ENCODE data around the gene MAVS. TPM values are rescaled to one million over a fixed set of nuclear protein-coding genes. Genes with fewer than 3 reads are reported as not detected.

Gene MAVS
- total RNA-seq, 4 donors from 2014 or later = 14.9 to 31.3 (median 17.2) TPM

DNA sequence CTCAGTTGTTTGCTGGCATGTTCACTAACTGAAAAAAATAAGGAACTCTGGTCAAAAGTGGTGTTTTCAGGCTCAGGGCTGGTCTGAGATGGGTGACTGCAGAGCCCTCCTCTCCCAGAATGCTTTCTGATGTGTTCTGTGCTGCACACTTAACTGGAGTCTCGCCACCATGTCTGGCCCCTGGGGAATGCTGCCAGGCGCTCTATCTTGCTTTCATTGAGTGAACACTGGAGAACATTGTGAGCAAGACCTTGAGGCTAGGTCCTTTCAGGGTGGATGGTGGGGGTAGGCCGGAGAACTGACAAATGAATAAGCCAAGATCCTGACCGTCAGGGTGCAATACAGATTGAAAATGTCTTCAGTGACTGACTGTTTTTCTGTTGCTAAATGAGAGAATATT is 62.0 kb downstream of the MAVS start:
- no peak for TF ChIP-seq POLR2A (IDR thresholded peaks at IDR 0.05)
- TF ChIP-seq, protein P1, sequence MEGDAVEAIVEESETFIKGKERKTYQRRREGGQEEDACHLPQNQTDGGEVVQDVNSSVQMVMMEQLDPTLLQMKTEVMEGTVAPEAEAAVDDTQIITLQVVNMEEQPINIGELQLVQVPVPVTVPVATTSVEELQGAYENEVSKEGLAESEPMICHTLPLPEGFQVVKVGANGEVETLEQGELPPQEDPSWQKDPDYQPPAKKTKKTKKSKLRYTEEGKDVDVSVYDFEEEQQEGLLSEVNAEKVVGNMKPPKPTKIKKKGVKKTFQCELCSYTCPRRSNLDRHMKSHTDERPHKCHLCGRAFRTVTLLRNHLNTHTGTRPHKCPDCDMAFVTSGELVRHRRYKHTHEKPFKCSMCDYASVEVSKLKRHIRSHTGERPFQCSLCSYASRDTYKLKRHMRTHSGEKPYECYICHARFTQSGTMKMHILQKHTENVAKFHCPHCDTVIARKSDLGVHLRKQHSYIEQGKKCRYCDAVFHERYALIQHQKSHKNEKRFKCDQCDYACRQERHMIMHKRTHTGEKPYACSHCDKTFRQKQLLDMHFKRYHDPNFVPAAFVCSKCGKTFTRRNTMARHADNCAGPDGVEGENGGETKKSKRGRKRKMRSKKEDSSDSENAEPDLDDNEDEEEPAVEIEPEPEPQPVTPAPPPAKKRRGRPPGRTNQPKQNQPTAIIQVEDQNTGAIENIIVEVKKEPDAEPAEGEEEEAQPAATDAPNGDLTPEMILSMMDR (IDR thresholded peaks at IDR 0.05) = no peak
- Histone ChIP-seq H3K36me3 (peaks cover 13 to 60% (median 17%) of the 10 kb centered on the region in 3 donors), H3K27me3 (no peaks in the 10 kb centered on the region), H3K9me3 (no peaks in the 10 kb centered on the region), H3K27ac (peak overlapping the region in 2 of 4 donors; percentile 52 to 67), H3K4me1 (peaks cover 5 to 80% (median 15%) of the 10 kb centered on the region in 3 donors), H3K4me3 (no peak overlapping the region)
- 92 to 96% methylated on average over 4 of the region's 4 CpGs for WGBS, 2 donors
- DNase-seq = no peak
- intact Hi-C loops (cut with DNase I) = no loop called here

DNA sequence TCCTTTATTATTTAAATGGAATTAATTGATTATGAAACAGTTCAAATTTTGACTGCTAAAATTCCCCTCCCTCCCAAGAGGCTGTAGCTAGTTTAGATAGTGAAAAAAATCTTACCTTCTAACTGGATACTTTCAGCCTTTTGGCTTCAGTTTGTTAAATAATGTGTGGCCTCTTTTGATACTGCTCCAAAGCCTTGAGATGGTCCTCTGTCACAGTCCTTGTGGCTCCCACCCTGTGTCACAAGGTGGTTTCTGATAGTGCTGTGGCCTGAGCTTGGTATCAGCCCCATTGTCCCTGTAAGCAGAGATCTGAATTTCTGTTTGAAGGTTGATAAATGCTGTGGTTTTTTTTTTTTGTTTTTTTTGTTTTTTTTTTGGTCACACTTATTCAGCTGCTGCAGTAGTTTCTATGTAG is 63.3 kb downstream of the MAVS start:
- Histone ChIP-seq H3K4me1 (peaks cover 5 to 67% (median 8%) of the 10 kb centered on the region in 3 donors), H3K4me3 (no peak overlapping the region), H3K27ac (peak overlapping the region in 3 of 4 donors; percentile 46 to 64 (median 52)), H3K27me3 (no peaks in the 10 kb centered on the region), H3K9me3 (no peaks in the 10 kb centered on the region), H3K36me3 (peaks cover 13 to 72% (median 25%) of the 10 kb centered on the region in 3 donors)
- no peak for DNase-seq
- TF ChIP-seq, protein P1 (IDR thresholded peaks at IDR 0.05) = no peak
- TF ChIP-seq POLR2A (IDR thresholded peaks at IDR 0.05) = no peak
- intact Hi-C loops (cut with DNase I) = no loop called here

DNA sequence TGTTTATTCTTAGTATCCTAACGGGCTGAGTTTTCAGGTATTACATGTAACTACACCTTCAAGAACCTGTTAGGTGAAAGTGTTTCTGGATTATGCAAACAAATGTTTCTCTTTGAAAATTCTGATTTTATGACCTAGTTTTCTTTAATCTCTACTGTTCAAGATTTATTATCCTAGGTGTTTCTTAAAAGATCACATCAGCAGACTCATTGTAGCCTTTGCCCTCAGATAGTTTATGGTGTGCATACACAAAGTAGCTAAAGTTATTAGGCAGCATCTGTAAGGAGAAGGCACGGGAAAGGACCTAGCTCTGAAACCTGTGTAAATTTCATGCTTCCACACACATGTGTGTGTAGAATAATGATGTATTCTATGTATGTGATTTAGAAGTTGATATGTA is 64.2 kb downstream of the MAVS start:
- Histone ChIP-seq H3K4me1 (peaks cover 4 to 63% (median 5%) of the 10 kb centered on the region in 3 donors), H3K27me3 (no peaks in the 10 kb centered on the region), H3K27ac (peak overlapping the region in 3 of 4 donors; percentile 1 to 52 (median 17)), H3K4me3 (no peak overlapping the region), H3K9me3 (no peaks in the 10 kb centered on the region), H3K36me3 (peaks cover 13 to 81% (median 25%) of the 10 kb centered on the region in 3 donors)
- 57 to 63% methylated on average over 2 of the region's 2 CpGs for WGBS, 2 donors
- no peak for TF ChIP-seq POLR2A (IDR thresholded peaks at IDR 0.05)
- TF ChIP-seq, protein P1 (IDR thresholded peaks at IDR 0.05) = no peak
- intact Hi-C loops (cut with DNase I) = no loop called here
- no peak for DNase-seq

DNA sequence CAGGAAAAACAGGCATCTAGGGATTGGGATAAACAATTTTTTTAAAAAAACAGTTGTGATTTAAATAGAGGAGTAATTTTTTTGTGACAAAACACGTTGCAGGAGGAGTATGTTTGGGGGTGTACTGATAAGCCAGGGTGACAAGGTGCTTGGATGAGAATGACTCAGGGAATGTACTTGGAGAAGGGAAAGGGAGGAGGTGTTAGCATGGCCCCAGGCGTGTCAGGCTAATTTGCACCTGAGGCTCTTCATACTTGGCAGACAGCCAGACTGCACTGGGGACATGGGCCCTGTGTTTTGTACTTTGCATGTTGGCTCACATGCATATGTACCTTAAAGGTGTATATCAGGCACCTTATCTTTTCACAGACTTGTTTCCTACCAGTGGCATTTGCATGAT is 65.3 kb downstream of the MAVS start:
- intact Hi-C loops (cut with DNase I) = no loop called here
- H3K36me3 ChIP-seq = peaks cover 13 to 91% (median 25%) of the 10 kb centered on the region in 3 donors
- H3K9me3 ChIP-seq = no peaks in the 10 kb centered on the region
- TF ChIP-seq, protein P1 (IDR thresholded peaks at IDR 0.05) = no peak
- TF ChIP-seq POLR2A (IDR thresholded peaks at IDR 0.05) = no peak
- H3K4me1 ChIP-seq = peaks cover 4 to 61% (median 5%) of the 10 kb centered on the region in 3 donors
- DNase-seq = no peak
- no peaks in the 10 kb centered on the region for H3K27me3 ChIP-seq
- no peak overlapping the region for H3K4me3 ChIP-seq
- WGBS, 2 donors = 62% methylated on average over 2 of the region's 2 CpGs
- H3K27ac ChIP-seq = no peak overlapping the region

DNA sequence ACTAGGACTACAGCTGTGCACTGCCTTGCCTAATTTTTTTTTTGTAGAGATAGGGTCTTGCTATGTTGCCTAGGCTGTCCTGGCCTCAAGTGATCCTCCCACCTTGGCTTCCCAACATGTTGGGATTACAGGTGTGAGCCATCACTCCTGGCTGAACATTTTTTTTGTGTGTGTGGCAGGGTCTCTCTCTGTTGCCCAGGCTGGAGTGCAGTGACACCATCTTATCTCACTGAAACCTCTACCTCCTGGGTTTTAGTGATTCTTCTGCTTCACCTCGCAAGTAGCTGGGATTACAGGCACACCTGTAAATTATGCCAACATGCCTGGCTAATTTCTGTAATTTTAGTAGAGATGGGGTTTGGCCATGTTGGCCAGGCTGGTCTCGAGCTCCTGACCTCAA is 67.8 kb downstream of the MAVS start:
- H3K4me3 ChIP-seq = no peak overlapping the region
- no peaks in the 10 kb centered on the region for H3K27me3 ChIP-seq
- no peak for TF ChIP-seq POLR2A (IDR thresholded peaks at IDR 0.05)
- TF ChIP-seq, protein P1 (IDR thresholded peaks at IDR 0.05) = no peak
- intact Hi-C loops (cut with DNase I) = no loop called here
- no peak for DNase-seq
- H3K27ac ChIP-seq = no peak overlapping the region
- H3K36me3 ChIP-seq = peaks cover 10 to 99% (median 25%) of the 10 kb centered on the region in 3 donors
- H3K9me3 ChIP-seq = no peaks in the 10 kb centered on the region
- 93 to 94% methylated on average over 2 of the region's 2 CpGs for WGBS, 2 donors
- H3K4me1 ChIP-seq = peaks cover 0 to 40% (median 4%) of the 10 kb centered on the region in 3 donors

Measured in esophagus squamous epithelium (tissue), 5 donors.